Measurements from ENCODE around the gene FAM78A.
"Not testable (repeated sequence)": the region's sequence is repeated elsewhere in the genome, so short reads cannot be mapped to it uniquely, and the experiment has no call there.

Gene FAM78A

DNA sequence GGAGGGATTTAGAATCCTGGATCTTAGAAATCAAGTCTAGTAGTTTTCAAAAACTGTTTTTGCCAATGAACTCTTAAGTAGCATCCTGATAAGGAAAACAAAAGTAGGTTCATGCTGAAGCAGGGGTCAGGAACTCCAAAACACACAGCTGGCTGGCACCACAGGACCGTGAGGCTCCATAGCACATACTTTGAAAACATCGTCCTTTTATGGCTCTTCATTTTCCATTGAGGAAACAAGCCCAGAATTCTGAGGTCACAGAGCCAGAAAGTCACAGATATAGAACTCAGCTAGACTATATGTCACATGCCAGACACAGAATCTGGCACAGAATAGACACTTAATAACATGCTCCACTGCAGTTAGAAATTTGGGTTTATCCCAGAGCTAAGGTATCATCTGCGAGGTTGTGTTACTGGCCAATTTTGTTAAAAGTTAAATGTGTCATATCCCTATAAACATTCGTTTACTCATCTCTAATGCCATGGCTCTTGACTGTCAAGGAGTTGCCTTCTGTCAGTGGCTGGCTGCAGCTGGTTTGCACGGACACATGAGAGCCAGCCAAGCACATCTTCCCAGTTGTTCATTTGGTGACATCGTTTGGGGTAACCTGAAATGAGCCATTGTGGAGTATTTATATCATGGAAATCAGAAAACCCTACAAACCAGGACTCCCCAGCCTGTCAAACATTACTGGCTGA lies 58.8 kb downstream of the FAM78A start:
- TF ChIP-seq, protein P1, sequence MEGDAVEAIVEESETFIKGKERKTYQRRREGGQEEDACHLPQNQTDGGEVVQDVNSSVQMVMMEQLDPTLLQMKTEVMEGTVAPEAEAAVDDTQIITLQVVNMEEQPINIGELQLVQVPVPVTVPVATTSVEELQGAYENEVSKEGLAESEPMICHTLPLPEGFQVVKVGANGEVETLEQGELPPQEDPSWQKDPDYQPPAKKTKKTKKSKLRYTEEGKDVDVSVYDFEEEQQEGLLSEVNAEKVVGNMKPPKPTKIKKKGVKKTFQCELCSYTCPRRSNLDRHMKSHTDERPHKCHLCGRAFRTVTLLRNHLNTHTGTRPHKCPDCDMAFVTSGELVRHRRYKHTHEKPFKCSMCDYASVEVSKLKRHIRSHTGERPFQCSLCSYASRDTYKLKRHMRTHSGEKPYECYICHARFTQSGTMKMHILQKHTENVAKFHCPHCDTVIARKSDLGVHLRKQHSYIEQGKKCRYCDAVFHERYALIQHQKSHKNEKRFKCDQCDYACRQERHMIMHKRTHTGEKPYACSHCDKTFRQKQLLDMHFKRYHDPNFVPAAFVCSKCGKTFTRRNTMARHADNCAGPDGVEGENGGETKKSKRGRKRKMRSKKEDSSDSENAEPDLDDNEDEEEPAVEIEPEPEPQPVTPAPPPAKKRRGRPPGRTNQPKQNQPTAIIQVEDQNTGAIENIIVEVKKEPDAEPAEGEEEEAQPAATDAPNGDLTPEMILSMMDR (IDR thresholded peaks at IDR 0.05; ENCODE audit: low read depth, low read length) = no peak
- TF ChIP-seq POLR2A (IDR thresholded peaks at IDR 0.05; ENCODE audit: extremely low read depth, insufficient read length) (no peak), MYC (IDR thresholded peaks at IDR 0.05; ENCODE audit: low read depth, low read length) (no peak)
- TF ChIP-seq, protein P2, sequence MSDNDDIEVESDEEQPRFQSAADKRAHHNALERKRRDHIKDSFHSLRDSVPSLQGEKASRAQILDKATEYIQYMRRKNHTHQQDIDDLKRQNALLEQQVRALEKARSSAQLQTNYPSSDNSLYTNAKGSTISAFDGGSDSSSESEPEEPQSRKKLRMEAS (IDR thresholded peaks at IDR 0.05; ENCODE audit: low read depth, low read length) = no peak
- no peak for DNase-seq (ENCODE audit: low read depth)
- H3K4me3 ChIP-seq (ENCODE audit: low read depth, low read length) = no peak overlapping the region

DNA sequence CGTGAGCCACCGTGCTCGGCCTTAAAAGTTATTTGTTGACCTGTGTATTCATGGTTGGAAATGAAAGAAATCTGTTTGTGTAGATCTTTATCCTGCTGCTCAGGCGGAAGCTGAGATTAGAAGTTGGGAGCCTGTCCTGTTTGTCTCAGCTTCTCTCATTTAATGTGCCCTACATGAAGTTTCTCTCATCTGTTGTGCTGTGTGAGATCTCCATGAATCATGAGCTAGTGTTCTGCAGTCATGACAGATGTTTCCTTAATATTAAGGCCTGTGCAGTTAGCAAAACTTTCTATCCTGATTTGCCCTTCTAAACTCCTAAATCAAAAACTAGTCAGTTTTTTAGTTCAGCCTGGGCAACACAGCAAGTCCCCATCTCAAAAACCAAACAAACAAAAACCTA lies 59.5 kb downstream of the FAM78A start:
- no peak overlapping the region for H3K4me3 ChIP-seq (ENCODE audit: low read depth, low read length)
- DNase-seq (ENCODE audit: low read depth) = no peak
- TF ChIP-seq POLR2A (IDR thresholded peaks at IDR 0.05; ENCODE audit: extremely low read depth, insufficient read length) = no peak
- TF ChIP-seq, protein P1 (IDR thresholded peaks at IDR 0.05; ENCODE audit: low read depth, low read length) = no peak
- TF ChIP-seq, protein P2 (IDR thresholded peaks at IDR 0.05; ENCODE audit: low read depth, low read length) = no peak

DNA sequence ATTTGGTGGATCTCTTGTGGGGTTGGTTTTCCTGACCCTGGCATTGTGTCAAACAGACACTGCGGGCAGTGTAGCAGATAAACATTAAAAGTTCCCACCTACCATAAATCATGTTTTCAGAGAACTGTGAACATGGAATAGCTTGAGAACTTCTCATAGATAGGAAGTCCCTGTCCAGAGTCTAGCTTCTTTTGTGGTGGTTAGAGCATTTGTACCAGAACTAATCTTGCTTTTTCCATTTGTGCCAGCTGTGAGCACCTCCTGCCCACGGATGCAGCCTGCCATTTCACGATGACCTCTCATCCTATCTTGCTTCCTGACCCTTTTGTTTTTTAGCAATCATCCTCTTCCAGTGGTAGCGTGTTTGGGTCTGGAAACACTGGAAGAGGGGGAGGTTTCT lies 61.4 kb downstream of the FAM78A start:
- DNase-seq (ENCODE audit: low read depth) = no peak
- no peak overlapping the region for H3K4me3 ChIP-seq (ENCODE audit: low read depth, low read length)
- no peak for TF ChIP-seq POLR2A (IDR thresholded peaks at IDR 0.05; ENCODE audit: extremely low read depth, insufficient read length)
- TF ChIP-seq, protein P1 (IDR thresholded peaks at IDR 0.05; ENCODE audit: low read depth, low read length) = no peak
- TF ChIP-seq, protein P2 (IDR thresholded peaks at IDR 0.05; ENCODE audit: low read depth, low read length) = no peak
- no peak for TF ChIP-seq MYC (IDR thresholded peaks at IDR 0.05; ENCODE audit: low read depth, low read length)

DNA sequence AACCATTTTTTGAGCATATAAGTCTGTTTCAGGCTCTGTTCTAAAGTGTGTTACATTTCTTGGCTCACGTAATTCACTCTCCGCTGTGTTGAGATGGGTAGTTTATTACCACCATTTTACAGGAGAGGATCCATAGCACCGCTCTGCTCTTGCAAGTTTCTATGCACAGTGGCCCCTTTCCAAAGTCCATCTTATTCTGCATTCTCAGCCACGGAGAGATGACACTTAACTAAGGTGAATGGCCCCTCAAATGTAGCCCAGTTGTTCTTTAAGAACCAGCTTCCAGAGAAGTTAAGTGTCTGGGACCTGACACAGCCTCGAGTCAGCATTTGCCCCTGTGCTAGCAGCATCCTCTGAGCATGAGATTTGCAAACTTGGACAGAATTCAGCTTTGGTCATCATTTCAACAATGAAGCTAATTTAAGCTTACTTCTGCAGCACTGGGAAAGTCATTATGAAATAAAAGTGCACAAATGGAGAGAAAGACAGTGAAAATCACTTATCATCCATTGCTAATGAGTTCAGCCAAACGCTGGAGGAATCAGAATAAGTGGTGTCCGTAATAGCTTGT lies 61.9 kb downstream of the FAM78A start:
- no peak overlapping the region for H3K4me3 ChIP-seq (ENCODE audit: low read depth, low read length)
- TF ChIP-seq, protein P2 (IDR thresholded peaks at IDR 0.05; ENCODE audit: low read depth, low read length) = no peak
- TF ChIP-seq, protein P1 (IDR thresholded peaks at IDR 0.05; ENCODE audit: low read depth, low read length) = no peak
- TF ChIP-seq MYC (IDR thresholded peaks at IDR 0.05; ENCODE audit: low read depth, low read length) (no peak), POLR2A (IDR thresholded peaks at IDR 0.05; ENCODE audit: extremely low read depth, insufficient read length) (no peak)
- DNase-seq (ENCODE audit: low read depth) = no peak

DNA sequence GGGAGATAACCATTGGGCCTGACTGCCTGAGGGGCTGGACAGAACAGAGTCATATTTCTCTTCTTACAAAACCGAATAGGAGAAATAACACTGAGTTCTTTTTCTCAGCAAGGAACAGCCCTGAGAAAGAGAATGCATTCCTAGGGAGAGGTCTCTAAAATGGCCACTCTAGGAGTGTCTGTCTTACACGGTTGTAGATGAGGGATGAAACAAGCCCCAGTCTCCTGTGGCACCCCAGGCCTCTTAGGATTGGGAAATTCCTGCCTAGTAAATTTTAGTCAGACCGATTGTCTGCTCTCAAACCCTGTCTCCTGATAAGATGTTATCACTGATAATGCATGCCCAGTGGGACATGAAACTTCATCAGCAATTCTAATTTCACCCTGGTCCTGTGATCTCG lies 64.4 kb downstream of the FAM78A start:
- DNase-seq (ENCODE audit: low read depth); H3K4me3 ChIP-seq (ENCODE audit: low read depth, low read length): not testable (repeated sequence)

All from NB4 (cell line).